Keratinocyte (primary cell): ENCODE data around the gene SMPDL3A. TPM values are rescaled to one million over a fixed set of nuclear protein-coding genes. Genes with fewer than 3 reads are reported as not detected.
A peak's percentile ranks its signal among the peaks of the same experiment; 100 is the strongest.

Source experiments
- DNase-seq: peaks from one replicate; pipeline ENCODE4 v3.0.0-alpha.2; 2011; ENCODE audit warnings: low read depth, missing footprints, low spot score
- FAIRE-seq: peaks from 2 replicates; lab custom pipeline; 2011; peaks lifted over from hg19 to GRCh38; lab: Jason Lieb, UNC
- H2AFZ ChIP-seq: 2 replicates; pipeline ENCODE4 v1.6.0; 2012; ENCODE audit warnings: low read length, control low read depth, inconsistent platforms; ENCODE audit not compliant: control insufficient read depth
- H3K27ac ChIP-seq: 2 replicates; pipeline ENCODE4 v1.5.1; 2011; ENCODE audit warnings: low read length; ENCODE audit not compliant: control insufficient read depth, insufficient read depth
- H3K27me3 ChIP-seq: 3 replicates; pipeline ENCODE4 v1.6.0; 2011; ENCODE audit warnings: low read length; ENCODE audit not compliant: control insufficient read depth, insufficient read depth; ENCODE audit errors: extremely low read depth
- H3K36me3 ChIP-seq, 2 experiments: 2 replicates in 1 of 2; 3 replicates in 1 of 2; pipeline ENCODE4 v1.5.1; 2011; ENCODE audit warnings: low read length in 2 of 2, mild to moderate bottlenecking in 1 of 2; ENCODE audit not compliant: control insufficient read depth in 2 of 2, insufficient read depth in 2 of 2; ENCODE audit errors: extremely low read depth in 1 of 2
- H3K4me1 ChIP-seq: 3 replicates; pipeline ENCODE4 v1.5.1; 2011; ENCODE audit warnings: low read length; ENCODE audit not compliant: control insufficient read depth, insufficient read depth; ENCODE audit errors: extremely low read depth
- H3K4me2 ChIP-seq: 3 replicates; pipeline ENCODE4 v1.6.0; 2011; ENCODE audit warnings: low read depth, low read length; ENCODE audit not compliant: control insufficient read depth, insufficient read depth; ENCODE audit errors: extremely low read depth
- H3K4me3 ChIP-seq, 3 experiments: fragments of 200-600 bp in 1 of 3; sonication (generic) in 1 of 3; 2 replicates in 2 of 3; 3 replicates in 1 of 3; pipeline ENCODE4 v1.5.1; 2011 to 2016; ENCODE audit warnings: low read length in 3 of 3, mild to moderate bottlenecking in 3 of 3, control low read depth in 2 of 3, inconsistent platforms in 1 of 3, low read depth in 1 of 3, mixed read lengths in 1 of 3, mixed run types in 1 of 3, moderate library complexity in 1 of 3; ENCODE audit not compliant: control insufficient read depth in 2 of 3, insufficient read depth in 2 of 3; ENCODE audit errors: extremely low read depth in 1 of 3
- H3K79me2 ChIP-seq: 2 replicates; pipeline ENCODE4 v1.6.0; 2012; ENCODE audit warnings: low read length; ENCODE audit not compliant: control insufficient read depth, insufficient read depth
- H3K9ac ChIP-seq: 3 replicates; pipeline ENCODE4 v1.6.0; 2011; ENCODE audit warnings: low read length; ENCODE audit not compliant: control insufficient read depth, insufficient read depth; ENCODE audit errors: extremely low read depth
- H3K9me1 ChIP-seq: 3 replicates; pipeline ENCODE4 v1.6.0; 2011; ENCODE audit warnings: low read length; ENCODE audit not compliant: control insufficient read depth, insufficient read depth; ENCODE audit errors: extremely low read depth
- H3K9me3 ChIP-seq: 2 replicates; pipeline ENCODE4 v1.5.1; 2012; ENCODE audit warnings: low read depth, low read length; ENCODE audit not compliant: control insufficient read depth
- H4K20me1 ChIP-seq: 3 replicates; pipeline ENCODE4 v1.6.0; 2011; ENCODE audit warnings: low read length; ENCODE audit not compliant: control insufficient read depth, insufficient read depth; ENCODE audit errors: extremely low read depth
- CTCF ChIP-seq, 3 experiments: IDR thresholded peaks in 1 of 3; conservative IDR thresholded peaks in 1 of 3; optimal IDR thresholded peaks in 1 of 3; 2 replicates in 2 of 3; 3 replicates in 1 of 3; pipeline versions ENCODE3 to v1.5.1; 2011; ENCODE audit warnings: low read length in 3 of 3, mild to moderate bottlenecking in 3 of 3, moderate library complexity in 2 of 3, control low read depth in 1 of 3, inconsistent platforms in 1 of 3; ENCODE audit not compliant: insufficient read depth in 2 of 3; ENCODE audit errors: extremely low read depth in 1 of 3
- EZH2 ChIP-seq: IDR thresholded peaks from one replicate; pipeline ENCODE4 v1.6.1; 2012; ENCODE audit warnings: inconsistent platforms, mild to moderate bottlenecking, low read length, moderate library complexity
- dilution Hi-C: fragments of 300-500 bp; cut with MboI; formaldehyde crosslinking; loops from one replicate; pipeline ENCODE4 v1.7.0; 2020; ENCODE audit warnings: low sequenced_read_pairs; ENCODE audit not compliant: extremely low pct_ligation_motif_present
- polyA plus RNA-seq, 5 experiments: library from polyadenylated mRNA; depleted of rRNA in 3 of 5; stranded (reverse) in 3 of 5; stranded (forward) in 1 of 5; unstranded in 1 of 5; fragments of >200 nt; gene quantifications; 1 replicate in 1 of 5; 2 replicates in 3 of 5; 3 replicates in 1 of 5; pipeline versions ENCODE4 v1.2.1 to v1.2.3, GENCODE V29; 2011 to 2012; ENCODE audit warnings: missing spikeins in 2 of 5, low read depth in 1 of 5, low replicate concordance in 1 of 5

SMPDL3A gene
- polyA plus RNA-seq, 1 donor (not counting 4 experiments of a cell fraction or from before 2014, with no cell fraction given): 10.8 TPM

GRCh38 chr6:122787721-122788120 is 1.3 kb upstream of the SMPDL3A start:
- no peaks in the 10 kb centered on the region for H3K79me2 ChIP-seq
- H3K27ac ChIP-seq: no peak overlapping the region
- no peaks in the 10 kb centered on the region for H3K27me3 ChIP-seq
- no peak overlapping the region for H3K4me3 ChIP-seq
- no peak for FAIRE-seq
- peaks cover 28% of the 10 kb centered on the region for H3K4me1 ChIP-seq
- no peak for DNase-seq
- TF ChIP-seq CTCF (optimal IDR thresholded peaks at IDR 0.05 in 1 of 3, IDR thresholded peaks at IDR 0.05 in 1 of 3, conservative IDR thresholded peaks at IDR 0.05 in 1 of 3; ENCODE audit: extremely low read depth in 1 of 3, insufficient read depth in 2 of 3, low read length in 3 of 3) (no peak), EZH2 (no peak)
- no peaks in the 10 kb centered on the region for H3K9me3 ChIP-seq
- no peaks in the 10 kb centered on the region for H3K36me3 ChIP-seq
- H3K9ac ChIP-seq: no peak overlapping the region
- no peaks in the 10 kb centered on the region for H4K20me1 ChIP-seq
- H3K4me2 ChIP-seq: no peak overlapping the region
- H2AFZ ChIP-seq: no peak overlapping the region
- no peaks in the 10 kb centered on the region for H3K9me1 ChIP-seq
- dilution Hi-C loops: no loop called here

GRCh38 chr6:122788208-122788607 is 850 bp upstream of the SMPDL3A start:
- Histone ChIP-seq H4K20me1 (no peaks in the 10 kb centered on the region), H3K27ac (no peak overlapping the region), H3K79me2 (no peaks in the 10 kb centered on the region), H2AFZ (no peak overlapping the region), H3K36me3 (no peaks in the 10 kb centered on the region), H3K4me2 (peak overlapping the region; percentile 81), H3K9me3 (no peaks in the 10 kb centered on the region), H3K9ac (no peak overlapping the region), H3K27me3 (no peaks in the 10 kb centered on the region), H3K4me1 (peaks cover 28% of the 10 kb centered on the region), H3K9me1 (no peaks in the 10 kb centered on the region), H3K4me3 (no peak overlapping the region)
- FAIRE-seq (no peak), DNase-seq (no peak)
- TF ChIP-seq CTCF (optimal IDR thresholded peaks at IDR 0.05 in 1 of 3, IDR thresholded peaks at IDR 0.05 in 1 of 3, conservative IDR thresholded peaks at IDR 0.05 in 1 of 3; ENCODE audit: extremely low read depth in 1 of 3, insufficient read depth in 2 of 3, low read length in 3 of 3): no peak
- dilution Hi-C loops: no loop called here
